ENCODE measurements around the gene AGAP2. TPM values are rescaled to one million over a fixed set of nuclear protein-coding genes. Genes with fewer than 3 reads are reported as not detected.

Gene AGAP2
- total and polyA plus RNA-seq, 2 donors (not counting 1 experiment from before 2014, with no cell fraction given): 22.2 to 27.0 TPM

DNA sequence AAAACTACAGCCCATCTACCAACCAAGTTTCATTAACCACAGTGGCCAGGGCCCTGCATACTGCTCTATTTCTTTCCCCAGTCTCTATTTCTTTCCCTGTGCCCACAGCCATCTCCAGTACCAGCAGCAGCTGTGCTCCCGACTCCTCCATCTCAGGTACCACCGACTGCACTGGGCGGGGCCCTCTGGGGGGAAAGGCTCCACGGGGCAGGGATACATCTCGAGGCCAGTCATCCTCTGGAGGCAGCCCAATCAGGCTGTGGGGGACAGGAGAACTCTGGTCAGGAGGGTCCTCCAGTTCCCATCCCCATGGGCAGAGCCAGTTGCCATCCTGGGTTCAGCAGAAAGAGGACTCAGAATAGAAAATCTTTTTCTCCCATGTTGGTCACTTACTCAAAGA, 10.5 kb upstream of the AGAP2 start:
- no peak overlapping the region for H3K9ac ChIP-seq (ENCODE audit: low read length)
- no peak for DNase-seq
- no peak overlapping the region for H2AFZ ChIP-seq (ENCODE audit: insufficient read depth, low read depth, low read length, poor library complexity, severe bottlenecking)
- H3K4me2 ChIP-seq (replicated peaks; ENCODE audit: low read depth, low read length, poor library complexity, severe bottlenecking): no peak overlapping the region
- no peak overlapping the region for H3K4me3 ChIP-seq (ENCODE audit: control extremely low read depth in 1 of 5, extremely low read depth in 1 of 5, insufficient read depth in 1 of 5, low read depth in 2 of 5, low read length in 4 of 5)
- intact Hi-C loops (cut with micrococcal nuclease): no loop called here
- Mint-ChIP-seq H3K27ac (no peak overlapping the region), H3K9me3 (ENCODE audit: insufficient read depth) (no peaks in the 10 kb centered on the region), H3K4me3 (no peak overlapping the region), H3K4me1 (peaks cover 57% of the 10 kb centered on the region), H3K27me3 (no peaks in the 10 kb centered on the region)
- CTCF ChIA-PET: interaction anchor here (0.7 to 1.0 kb wide), 3 partner anchors 8 to 39 kb away, joined by 3 to 6 read pairs (median 3); no protein-coding TSS in a partner anchor
- H3K4me1 ChIP-seq (ENCODE audit: control insufficient read depth in 2 of 2, insufficient read depth in 2 of 2, low read length in 2 of 2): peaks cover 33 to 52% of the 10 kb centered on the region in 2 donors
- peaks cover 33% of the 10 kb centered on the region for H3K79me2 ChIP-seq (ENCODE audit: control insufficient read depth, insufficient read depth, low read length)
- TF ChIP-seq EZH2 (IDR thresholded peaks at IDR 0.05; ENCODE audit: borderline replicate concordance, insufficient read depth, low read depth, low read length, poor library complexity, severe bottlenecking) (no peak), CTCF (IDR thresholded peaks at IDR 0.05) (no peak)
- peaks cover 2 to 41% of the 10 kb centered on the region in 2 experiments for H3K36me3 ChIP-seq (replicated peaks in 1 of 2; ENCODE audit: control extremely low read depth in 1 of 2, control insufficient read depth in 1 of 2, extremely low read depth in 1 of 2, insufficient read depth in 2 of 2, low read length in 1 of 2)
- H3K27ac ChIP-seq (ENCODE audit: low read length in 2 of 2): no peak overlapping the region
- POLR2A ChIA-PET: no interaction called here
- H3K9me3 ChIP-seq (ENCODE audit: control extremely low read depth in 1 of 3, control insufficient read depth in 2 of 3, insufficient read depth in 1 of 3, low read length in 2 of 3): no peaks in the 10 kb centered on the region
- H4K20me1 ChIP-seq (ENCODE audit: control insufficient read depth, insufficient read depth, low read length, poor library complexity, severe bottlenecking): no peaks in the 10 kb centered on the region
- no peaks in the 10 kb centered on the region for H3K27me3 ChIP-seq (replicated peaks in 1 of 4; ENCODE audit: control extremely low read depth in 1 of 4, control insufficient read depth in 3 of 4, insufficient read depth in 4 of 4, low read length in 3 of 4)
- 97% methylated on average over 5 of the region's 5 CpGs for WGBS (ENCODE audit: insufficient coverage)
- no peak for ATAC-seq (ENCODE audit: low read depth)

DNA sequence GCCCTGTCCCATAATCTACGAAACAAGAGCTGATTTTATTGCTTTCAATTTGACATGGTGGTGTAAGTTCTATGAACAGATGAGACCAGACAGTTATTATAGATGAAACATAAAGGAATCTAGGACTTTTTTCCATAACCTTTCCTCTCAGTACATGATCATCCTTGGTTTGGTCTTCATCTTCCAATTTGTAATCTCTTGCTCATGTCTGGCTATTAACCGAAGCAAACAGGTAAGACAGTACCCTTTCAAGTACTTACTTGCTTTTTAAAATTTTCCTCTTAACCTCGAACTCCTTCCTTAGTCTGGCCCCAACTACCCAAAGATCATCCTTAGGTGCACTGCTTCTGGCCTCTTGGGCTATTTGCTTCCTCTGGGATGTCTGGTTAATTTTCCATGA, 7.5 kb upstream of the AGAP2 start:
- Histone ChIP-seq H3K36me3 (replicated peaks in 1 of 2; ENCODE audit: control extremely low read depth in 1 of 2, control insufficient read depth in 1 of 2, extremely low read depth in 1 of 2, insufficient read depth in 2 of 2, low read length in 1 of 2) (peaks cover 2 to 41% of the 10 kb centered on the region in 2 experiments), H3K9ac (ENCODE audit: low read length) (no peak overlapping the region), H4K20me1 (ENCODE audit: control insufficient read depth, insufficient read depth, low read length, poor library complexity, severe bottlenecking) (no peaks in the 10 kb centered on the region), H2AFZ (ENCODE audit: insufficient read depth, low read depth, low read length, poor library complexity, severe bottlenecking) (no peak overlapping the region), H3K79me2 (ENCODE audit: control insufficient read depth, insufficient read depth, low read length) (peaks cover 50% of the 10 kb centered on the region), H3K27me3 (replicated peaks in 1 of 4; ENCODE audit: control extremely low read depth in 1 of 4, control insufficient read depth in 3 of 4, insufficient read depth in 4 of 4, low read length in 3 of 4) (no peaks in the 10 kb centered on the region), H3K4me2 (replicated peaks; ENCODE audit: low read depth, low read length, poor library complexity, severe bottlenecking) (peak overlapping the region; percentile 91), H3K4me3 (ENCODE audit: control extremely low read depth in 1 of 5, extremely low read depth in 1 of 5, insufficient read depth in 1 of 5, low read depth in 2 of 5, low read length in 4 of 5) (no peak overlapping the region), H3K9me3 (ENCODE audit: control extremely low read depth in 1 of 3, control insufficient read depth in 2 of 3, insufficient read depth in 1 of 3, low read length in 2 of 3) (no peaks in the 10 kb centered on the region), H3K27ac (ENCODE audit: low read length in 2 of 2) (peak overlapping the region in 1 of 2 donors; percentile 94), H3K4me1 (ENCODE audit: control insufficient read depth in 2 of 2, insufficient read depth in 2 of 2, low read length in 2 of 2) (peaks cover 25 to 47% of the 10 kb centered on the region in 2 donors)
- DNase-seq (no peak), ATAC-seq (ENCODE audit: low read depth) (no peak)
- TF ChIP-seq CTCF (IDR thresholded peaks at IDR 0.05) (no peak), EZH2 (IDR thresholded peaks at IDR 0.05; ENCODE audit: borderline replicate concordance, insufficient read depth, low read depth, low read length, poor library complexity, severe bottlenecking) (no peak)
- 83% methylated on average over 1 of the region's 3 CpGs for WGBS (ENCODE audit: insufficient coverage)
- H3K27ac Mint-ChIP-seq: peak overlapping the region; percentile 91
- no peaks in the 10 kb centered on the region for H3K9me3 Mint-ChIP-seq (ENCODE audit: insufficient read depth)
- intact Hi-C loops (cut with micrococcal nuclease): no loop called here
- H3K4me1 Mint-ChIP-seq: peaks cover 47% of the 10 kb centered on the region
- ChIA-PET CTCF (interaction anchor here (0.8 kb wide), 1 partner anchor 52 kb away, joined by 3 read pairs; the partner anchor contains the start of gene OS9), POLR2A (no interaction called here)
- peak overlapping the region; percentile 92 for H3K4me3 Mint-ChIP-seq
- H3K27me3 Mint-ChIP-seq: no peaks in the 10 kb centered on the region
